GM21723 (cell line): Measurements from ENCODE around the gene SMIM28.
"Not testable (repeated sequence)": the region's sequence is repeated elsewhere in the genome, so short reads cannot be mapped to it uniquely, and the experiment has no call there.

Source experiments
- ATAC-seq: cut with Tn5 transposase; IDR thresholded peaks from one replicate; pipeline ENCODE4 v1.9.1; 2021; ENCODE audit warnings: mild to moderate bottlenecking, moderate library complexity; ENCODE audit not compliant: unreplicated experiment

SMIM28 gene

GRCh38 chr6:138403801-138404665, 26.3 kb downstream of the SMIM28 start, which contains the start of gene HEBP2:
Gene HEBP2 (plus strand): TSS chr6:138404223. CDS start chr6:138404496, 273 bp downstream.
- ATAC-seq: peak; percentile 92

GRCh38 chr6:138404666-138405337, 27.1 kb downstream of the SMIM28 start:
- ATAC-seq: no peak

- ATAC-seq: no peak
Measured at GRCh38 chr6:138405816-138406413, 28.2 kb downstream of the SMIM28 start.

GRCh38 chr6:138406443-138406842, 28.7 kb downstream of the SMIM28 start:
- no peak for ATAC-seq

- ATAC-seq: no peak
Measured at GRCh38 chr6:138410048-138410735, 32.5 kb downstream of the SMIM28 start.

- ATAC-seq: no peak
Measured at GRCh38 chr6:138410972-138411880, 33.5 kb downstream of the SMIM28 start.

- no peak for ATAC-seq
Measured at GRCh38 chr6:138415125-138415524, 37.4 kb downstream of the SMIM28 start.

GRCh38 chr6:138416206-138416605, 38.5 kb downstream of the SMIM28 start:
- ATAC-seq: no peak

GRCh38 chr6:138417493-138418117, 39.9 kb downstream of the SMIM28 start:
- no peak for ATAC-seq

- no peak for ATAC-seq
Measured at GRCh38 chr6:138418118-138418742, 40.5 kb downstream of the SMIM28 start.

GRCh38 chr6:138419766-138420165, 42.1 kb downstream of the SMIM28 start:
- no peak for ATAC-seq

- no peak for ATAC-seq
Measured at GRCh38 chr6:138420356-138420755, 42.7 kb downstream of the SMIM28 start.

GRCh38 chr6:138421089-138421488, 43.4 kb downstream of the SMIM28 start:
- ATAC-seq: no peak

GRCh38 chr6:138421608-138422007, 43.9 kb downstream of the SMIM28 start:
- ATAC-seq: no peak

GRCh38 chr6:138422861-138423260, 45.2 kb downstream of the SMIM28 start:
- ATAC-seq: no peak

- no peak for ATAC-seq
Measured at GRCh38 chr6:138424004-138424904, 46.5 kb downstream of the SMIM28 start.

GRCh38 chr6:138425256-138425655, 47.6 kb downstream of the SMIM28 start:
- not testable (repeated sequence) for ATAC-seq

- ATAC-seq: no peak
Measured at GRCh38 chr6:138426500-138427123, 48.9 kb downstream of the SMIM28 start.
